ENCODE measurements around the gene FCGR1A.
"Not testable (repeated sequence)": the region's sequence is repeated elsewhere in the genome, so short reads cannot be mapped to it uniquely, and the experiment has no call there.

FCGR1A gene

GRCh38 chr1:149782600-149782999 lies at the start of gene FCGR1A:
FCGR1A (plus strand) TSS chr1:149782694; CDS start chr1:149782744, 50 bp downstream.
- not testable (repeated sequence) for DNase-seq (ENCODE audit: low read depth)

GRCh38 chr1:149732781-149733180 lies 49.7 kb upstream of the FCGR1A start:
- not testable (repeated sequence) for DNase-seq (ENCODE audit: low read depth)

DNA sequence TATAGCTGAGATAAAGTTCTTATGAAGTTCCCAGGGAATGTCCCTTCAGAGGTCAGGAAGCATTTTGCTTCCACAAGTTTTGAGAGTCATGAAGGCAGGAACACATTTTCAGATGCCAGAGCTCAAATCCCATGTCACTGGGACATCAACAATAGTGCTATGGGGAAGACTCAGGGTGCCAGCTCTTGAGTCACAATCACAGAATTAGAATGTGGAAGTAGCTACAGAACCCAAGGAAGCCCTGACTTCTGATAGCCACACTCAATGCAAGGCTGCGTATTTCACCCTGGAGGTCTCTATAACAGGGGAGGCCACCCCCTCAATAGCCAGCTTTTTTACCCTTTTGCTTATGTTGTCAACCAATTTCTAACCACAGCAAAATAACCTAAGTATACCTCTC lies 47.8 kb upstream of the FCGR1A start:
- not testable (repeated sequence) for DNase-seq (ENCODE audit: low read depth)

DNA sequence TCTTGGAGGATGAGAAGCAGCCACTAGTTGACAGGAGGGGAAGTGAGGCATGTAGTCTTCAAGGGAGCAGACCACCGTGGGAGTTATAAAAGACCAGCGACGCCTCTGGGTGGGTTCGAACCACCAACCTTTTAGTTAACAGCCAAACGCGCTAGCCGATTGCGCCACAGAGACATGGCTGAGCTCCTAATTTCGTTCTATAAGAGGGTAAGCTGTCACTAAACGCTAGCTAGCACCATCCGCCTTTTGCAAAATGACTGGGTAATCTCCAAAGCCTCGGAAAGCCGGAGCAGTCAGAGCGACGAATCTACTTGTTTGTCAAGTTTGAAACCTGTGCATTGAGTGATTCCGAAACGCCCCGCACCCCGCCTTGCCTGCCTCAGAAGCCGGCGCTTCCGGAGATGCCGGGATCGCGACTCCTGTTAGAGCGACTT lies 42.3 kb upstream of the FCGR1A start:
- DNase-seq (ENCODE audit: low read depth) = not testable (repeated sequence)

- not testable (repeated sequence) for DNase-seq (ENCODE audit: low read depth)
These were observed 41.8 kb upstream of the FCGR1A start for GRCh38 chr1:149740590-149741230.

DNA sequence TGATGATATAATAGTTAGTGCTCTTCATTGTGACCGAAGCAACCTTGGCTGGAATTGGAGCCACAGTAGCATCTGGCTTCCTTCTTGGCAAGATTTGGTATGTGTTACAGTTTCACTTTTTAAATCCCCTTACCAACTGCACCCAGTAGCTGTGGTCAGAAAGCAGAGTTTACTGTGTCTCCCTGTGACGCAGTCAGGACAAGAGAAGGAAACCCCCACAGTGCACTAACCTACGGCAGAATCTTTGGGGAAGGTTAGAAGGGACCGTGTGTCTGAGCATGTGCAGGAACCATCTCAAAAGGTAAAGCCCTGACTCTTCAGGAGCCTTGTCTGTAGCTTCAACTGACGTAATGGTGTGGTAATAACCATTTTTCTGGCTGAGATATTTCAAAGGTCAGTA lies 40.6 kb upstream of the FCGR1A start:
- DNase-seq (ENCODE audit: low read depth) = not testable (repeated sequence)

DNA sequence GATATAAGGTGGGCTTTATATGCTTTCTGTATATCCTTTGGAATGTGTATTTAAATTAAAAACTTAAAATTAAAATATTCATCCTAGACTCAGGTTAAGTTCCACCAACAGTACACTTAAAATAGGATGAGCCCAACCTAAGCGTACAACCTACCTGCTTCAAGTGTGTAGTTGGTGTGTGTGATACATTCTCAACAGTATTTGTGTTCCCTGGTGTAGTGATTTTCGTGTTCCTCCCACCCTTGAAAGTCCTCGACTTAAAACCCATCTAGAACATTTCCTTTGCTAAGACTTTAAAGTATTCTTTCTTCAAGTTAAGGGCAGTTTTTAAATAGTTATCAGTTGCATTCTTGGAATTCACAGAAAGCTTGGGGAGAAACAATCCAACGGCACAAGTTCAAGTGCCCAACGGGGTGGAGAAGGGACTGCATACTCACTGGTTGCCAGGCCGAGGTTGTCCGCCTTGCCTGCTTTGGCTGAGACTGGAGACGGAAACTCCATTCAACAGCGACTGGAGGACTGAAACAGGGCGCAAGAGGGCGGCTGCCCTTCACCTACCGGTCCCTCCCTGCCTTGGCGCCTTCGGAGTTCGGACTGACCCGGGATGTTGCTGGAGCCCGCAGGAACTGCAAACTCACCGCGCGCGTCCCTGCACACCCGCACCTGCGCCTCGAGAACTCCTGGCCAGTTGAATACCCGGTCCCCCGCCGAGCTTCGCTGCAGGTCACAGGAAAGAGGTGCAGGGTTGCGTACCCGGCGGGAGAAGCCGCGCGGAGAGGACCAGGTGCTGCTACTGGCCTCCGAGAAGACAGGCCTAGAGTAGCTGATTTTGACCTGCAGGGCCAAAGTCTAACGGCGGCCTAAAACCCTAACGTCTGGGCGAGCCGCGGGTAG lies 35.8 kb upstream of the FCGR1A start:
- not testable (repeated sequence) for DNase-seq (ENCODE audit: low read depth)

DNA sequence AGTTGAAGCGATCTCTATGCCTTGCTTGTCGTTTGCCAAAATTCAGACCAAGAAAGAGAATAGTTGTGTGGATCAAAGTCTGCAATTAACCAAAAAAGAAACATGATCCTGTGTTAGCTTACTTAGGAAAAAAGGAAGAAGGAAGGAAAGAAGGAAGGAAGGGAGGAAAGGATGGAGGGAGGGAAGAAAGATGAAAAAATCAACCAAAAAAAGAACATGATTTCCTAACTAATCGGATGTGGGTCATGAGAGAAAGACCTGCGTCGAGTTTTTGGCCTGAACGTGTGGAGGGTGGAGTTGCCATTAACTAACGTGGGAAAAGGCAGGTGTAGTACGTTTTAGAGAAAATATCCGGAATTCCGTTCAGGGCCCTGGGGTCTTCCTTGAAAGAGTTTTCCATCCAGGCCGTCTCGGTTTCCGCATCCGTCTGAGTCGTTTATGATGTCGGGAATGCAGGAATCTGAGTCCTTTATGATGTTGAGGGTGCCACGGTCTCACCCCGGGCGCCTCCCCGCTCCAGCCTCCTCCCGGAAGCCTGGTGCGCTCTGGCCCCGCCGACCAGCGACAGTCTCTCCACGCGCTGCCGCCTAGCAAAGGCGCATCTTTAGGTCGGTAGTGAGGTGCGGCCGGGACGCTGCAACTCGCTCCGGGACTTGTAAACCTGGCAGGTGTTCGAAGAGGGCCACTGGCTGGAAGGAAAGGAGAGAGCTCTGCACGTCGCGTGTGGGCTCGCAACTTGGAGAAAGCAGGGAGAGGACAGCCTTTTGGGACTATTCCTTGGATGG lies 34.9 kb upstream of the FCGR1A start:
- DNase-seq (ENCODE audit: low read depth) = not testable (repeated sequence)

DNA sequence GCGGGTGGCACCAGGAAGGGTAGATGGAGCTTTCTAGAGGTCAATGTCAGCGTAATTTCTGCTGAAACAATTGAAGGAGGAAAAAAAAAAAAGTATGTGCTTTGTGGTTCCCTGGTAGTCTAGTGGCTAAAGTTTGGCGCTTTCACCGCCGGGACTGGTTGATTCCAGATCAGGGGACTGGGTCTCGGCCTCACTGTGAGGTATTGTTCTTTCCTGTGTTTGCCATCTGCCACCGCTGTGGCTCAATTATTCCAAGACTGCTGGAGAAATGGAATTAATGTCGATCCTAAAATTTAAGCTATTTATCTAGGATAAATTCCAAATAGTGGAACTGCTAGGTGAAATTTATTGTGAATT lies 34.4 kb upstream of the FCGR1A start:
- not testable (repeated sequence) for DNase-seq (ENCODE audit: low read depth)

DNA sequence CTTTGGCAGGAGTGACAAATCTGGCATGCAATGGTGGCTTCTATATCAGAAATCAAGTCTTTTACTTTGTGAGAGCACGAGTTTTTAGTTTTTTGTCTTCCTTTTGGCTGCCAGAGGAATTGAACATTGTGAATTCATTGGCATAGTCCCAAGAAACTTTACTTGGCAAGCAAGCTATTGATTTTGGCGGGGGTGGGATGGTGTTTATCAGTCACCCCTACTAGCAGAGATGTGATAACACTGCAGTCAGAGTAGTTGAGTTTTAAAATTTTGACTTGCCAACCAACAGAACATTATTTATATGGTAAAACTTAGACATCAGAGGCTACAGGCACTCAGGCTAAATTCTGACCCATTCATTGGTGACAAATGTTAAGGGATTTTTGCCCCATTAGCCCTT lies 31.9 kb upstream of the FCGR1A start:
- DNase-seq (ENCODE audit: low read depth) = not testable (repeated sequence)

DNA sequence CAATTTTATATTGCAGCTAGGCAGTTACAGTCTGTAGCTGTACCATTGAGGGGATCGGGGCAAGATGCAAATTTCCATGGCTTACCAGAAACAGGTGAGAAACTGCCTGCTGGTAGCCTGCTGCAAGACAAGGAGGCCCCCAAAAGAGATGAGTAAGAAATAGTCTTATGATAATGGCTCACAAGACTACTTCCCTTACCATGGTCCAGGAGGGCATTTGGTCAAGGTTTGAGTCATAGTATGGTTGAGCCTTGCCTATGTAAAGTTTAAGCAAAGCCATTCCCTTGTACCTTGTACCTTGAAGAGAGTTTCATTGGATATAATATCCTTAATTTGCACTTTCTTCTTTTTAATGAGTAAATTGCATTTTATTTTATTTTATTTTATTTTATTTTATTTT lies 30.3 kb upstream of the FCGR1A start:
- DNase-seq (ENCODE audit: low read depth) = not testable (repeated sequence)

- DNase-seq (ENCODE audit: low read depth) = not testable (repeated sequence)
These were observed 29.0 kb upstream of the FCGR1A start for GRCh38 chr1:149753466-149753865.

GRCh38 chr1:149755294-149755693 lies 27.2 kb upstream of the FCGR1A start:
- not testable (repeated sequence) for DNase-seq (ENCODE audit: low read depth)

- DNase-seq (ENCODE audit: low read depth) = not testable (repeated sequence)
These were observed 20.2 kb upstream of the FCGR1A start for GRCh38 chr1:149762294-149762693.

DNA sequence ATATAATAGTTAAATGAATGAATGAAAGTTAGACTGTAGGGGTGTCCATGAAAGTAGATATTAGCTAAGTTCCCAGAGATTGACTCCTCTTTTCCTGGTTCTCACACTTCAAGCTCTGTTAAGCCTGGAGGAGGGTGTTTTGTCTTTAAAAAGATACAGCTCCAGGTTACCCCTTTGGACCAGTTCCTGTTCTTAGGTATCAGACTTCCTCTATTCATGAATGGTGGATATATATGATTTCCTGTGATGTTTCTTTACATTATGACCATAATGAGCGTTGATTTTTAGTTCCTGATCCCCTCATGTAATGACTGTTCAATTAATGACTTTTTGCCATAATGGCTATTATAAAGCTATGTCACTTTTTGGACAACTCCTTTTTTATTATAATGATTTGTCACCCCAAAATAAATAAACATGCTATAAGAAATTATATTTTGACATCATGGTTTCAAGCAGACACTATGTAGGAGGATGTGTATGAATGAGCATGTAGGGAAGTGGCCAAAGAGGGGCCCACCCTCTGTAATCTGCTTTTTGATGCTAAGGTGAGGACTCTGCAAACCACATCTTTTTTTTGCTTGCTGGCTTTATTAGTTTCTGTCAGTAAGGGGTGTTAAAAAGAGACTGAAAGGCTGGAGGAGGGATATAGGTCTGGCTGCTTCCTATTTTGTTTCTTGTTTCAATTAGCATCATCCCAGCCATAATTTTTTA lies 18.2 kb upstream of the FCGR1A start:
- not testable (repeated sequence) for DNase-seq (ENCODE audit: low read depth)

- DNase-seq (ENCODE audit: low read depth) = not testable (repeated sequence)
These were observed 16.3 kb upstream of the FCGR1A start for GRCh38 chr1:149766241-149766640.

DNA sequence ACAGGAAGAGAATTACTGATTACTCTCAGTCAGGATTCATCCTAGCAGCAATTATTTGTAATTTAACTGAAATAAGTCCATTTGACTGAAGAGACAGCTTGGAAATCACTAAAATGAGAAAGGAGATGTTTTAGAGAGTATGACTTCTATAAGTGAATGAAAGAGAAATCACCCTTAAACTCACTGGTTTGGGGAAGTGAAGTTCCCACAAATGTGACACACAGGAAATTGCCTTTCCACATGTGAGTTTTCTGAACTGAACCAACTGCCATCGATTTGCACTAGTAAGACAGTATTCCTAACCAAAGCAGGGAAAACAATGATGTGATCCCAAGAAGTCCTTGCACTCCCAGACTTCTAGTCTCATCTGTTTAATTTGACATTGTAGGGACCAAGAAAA lies 13.3 kb upstream of the FCGR1A start:
- DNase-seq (ENCODE audit: low read depth) = not testable (repeated sequence)

DNA sequence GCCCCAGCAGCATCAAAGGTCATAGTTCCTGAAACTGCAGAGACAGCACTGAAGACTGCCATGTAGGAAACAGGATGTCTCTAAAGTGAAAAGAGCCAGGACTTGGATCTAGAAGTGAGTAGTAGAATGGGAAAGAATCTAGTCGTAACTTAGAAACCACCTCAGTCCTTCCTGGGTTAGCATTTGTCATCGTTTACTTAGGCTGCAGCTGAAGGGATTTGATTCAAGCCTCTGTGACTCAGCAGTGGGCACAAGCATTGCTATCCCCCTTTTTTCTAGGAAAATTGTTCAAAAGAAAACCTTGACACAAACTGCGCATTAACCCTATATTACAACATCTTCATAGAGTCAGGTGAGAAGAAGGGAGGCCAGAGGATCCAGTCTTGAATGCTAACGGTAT lies 11.8 kb upstream of the FCGR1A start:
- not testable (repeated sequence) for DNase-seq (ENCODE audit: low read depth)

DNA sequence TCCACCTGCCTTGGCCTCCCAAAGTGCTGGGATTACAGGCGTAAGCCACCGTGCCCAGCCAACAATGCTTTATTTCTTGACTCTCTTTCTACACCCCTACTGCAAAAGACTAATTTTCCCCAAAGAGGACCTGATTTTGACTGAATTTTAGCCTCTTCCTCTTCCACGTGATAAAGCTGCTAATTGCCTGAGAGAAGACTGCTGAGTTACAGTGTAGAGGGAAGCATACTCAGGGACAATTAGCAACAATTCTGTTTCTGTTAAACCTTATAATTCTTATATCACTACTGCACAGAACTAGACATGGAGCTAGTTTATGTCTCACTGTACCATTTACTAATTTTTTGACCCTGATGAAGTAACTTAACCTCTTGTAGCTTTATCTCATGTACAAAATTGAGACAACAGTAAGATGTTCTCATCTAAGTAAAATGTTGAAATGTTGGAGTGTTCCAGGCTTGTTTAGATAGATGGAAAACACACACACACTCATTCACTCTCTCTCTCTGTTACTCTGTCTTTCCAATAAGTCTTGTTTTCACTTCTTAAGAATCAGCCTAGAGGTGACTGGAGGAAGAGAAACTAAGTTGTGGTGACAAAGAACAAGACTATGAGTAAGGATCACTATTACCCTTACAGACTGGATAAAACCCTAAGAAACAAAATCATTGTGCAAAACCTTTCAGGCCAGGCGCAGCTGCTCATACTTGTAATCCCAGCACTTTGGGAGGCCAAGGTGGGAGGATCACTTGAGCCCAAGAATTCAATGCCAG lies 10.7 kb upstream of the FCGR1A start:
- not testable (repeated sequence) for DNase-seq (ENCODE audit: low read depth)

- DNase-seq (ENCODE audit: low read depth) = not testable (repeated sequence)
These were observed 6.9 kb upstream of the FCGR1A start for GRCh38 chr1:149775510-149776147.
